ENCODE measurements around the gene PCDH9.

The PCDH9 gene

GRCh38 chr13:67128136-67128535 lies 102.0 kb downstream of the PCDH9 start:
- Histone ChIP-seq H3K36me3 (ENCODE audit: control insufficient read depth, insufficient read depth, low read length) (no peaks in the 10 kb centered on the region), H3K9me3 (ENCODE audit: control insufficient read depth, insufficient read depth, low read length) (no peaks in the 10 kb centered on the region), H3K27ac (ENCODE audit: low read depth, low read length) (no peak overlapping the region), H3K9ac (ENCODE audit: low read depth, low read length) (no peak overlapping the region), H3K4me3 (ENCODE audit: low read depth, low read length) (no peak overlapping the region), H3K27me3 (ENCODE audit: control insufficient read depth, insufficient read depth, low read length) (no peaks in the 10 kb centered on the region), H3K4me1 (ENCODE audit: control insufficient read depth, insufficient read depth, low read length) (no peaks in the 10 kb centered on the region; the same call in 1 of the 2 replicates)

- H3K4me1 ChIP-seq (ENCODE audit: control insufficient read depth, insufficient read depth, low read length) = no peaks in the 10 kb centered on the region; the same call in 1 of the 2 replicates
- H3K9me3 ChIP-seq (ENCODE audit: control insufficient read depth, insufficient read depth, low read length) = no peaks in the 10 kb centered on the region
- H3K36me3 ChIP-seq (ENCODE audit: control insufficient read depth, insufficient read depth, low read length) = no peaks in the 10 kb centered on the region
- H3K27me3 ChIP-seq (ENCODE audit: control insufficient read depth, insufficient read depth, low read length) = no peaks in the 10 kb centered on the region
- H3K9ac ChIP-seq (ENCODE audit: low read depth, low read length) = no peak overlapping the region
- no peak overlapping the region for H3K27ac ChIP-seq (ENCODE audit: low read depth, low read length)
- H3K4me3 ChIP-seq (ENCODE audit: low read depth, low read length) = no peak overlapping the region
These were observed 104.5 kb downstream of the PCDH9 start for GRCh38 chr13:67125681-67126080.

- Histone ChIP-seq H3K4me1 (ENCODE audit: control insufficient read depth, insufficient read depth, low read length) (no peaks in the 10 kb centered on the region; the same call in 1 of the 2 replicates), H3K9ac (ENCODE audit: low read depth, low read length) (no peak overlapping the region), H3K9me3 (ENCODE audit: control insufficient read depth, insufficient read depth, low read length) (no peaks in the 10 kb centered on the region), H3K27me3 (ENCODE audit: control insufficient read depth, insufficient read depth, low read length) (no peaks in the 10 kb centered on the region), H3K27ac (ENCODE audit: low read depth, low read length) (no peak overlapping the region), H3K4me3 (ENCODE audit: low read depth, low read length) (no peak overlapping the region), H3K36me3 (ENCODE audit: control insufficient read depth, insufficient read depth, low read length) (no peaks in the 10 kb centered on the region)
These were observed 107.0 kb downstream of the PCDH9 start for GRCh38 chr13:67123165-67123564.

- Histone ChIP-seq H3K27me3 (ENCODE audit: control insufficient read depth, insufficient read depth, low read length) (no peaks in the 10 kb centered on the region), H3K4me3 (ENCODE audit: low read depth, low read length) (no peak overlapping the region), H3K4me1 (ENCODE audit: control insufficient read depth, insufficient read depth, low read length) (no peaks in the 10 kb centered on the region), H3K36me3 (ENCODE audit: control insufficient read depth, insufficient read depth, low read length) (no peaks in the 10 kb centered on the region), H3K27ac (ENCODE audit: low read depth, low read length) (no peak overlapping the region), H3K9me3 (ENCODE audit: control insufficient read depth, insufficient read depth, low read length) (no peaks in the 10 kb centered on the region), H3K9ac (ENCODE audit: low read depth, low read length) (no peak overlapping the region)
These were observed 107.9 kb downstream of the PCDH9 start for GRCh38 chr13:67122251-67122650.

- H3K4me3 ChIP-seq (ENCODE audit: low read depth, low read length) = no peak overlapping the region
- no peak overlapping the region for H3K9ac ChIP-seq (ENCODE audit: low read depth, low read length)
- H3K4me1 ChIP-seq (ENCODE audit: control insufficient read depth, insufficient read depth, low read length) = no peaks in the 10 kb centered on the region
- no peaks in the 10 kb centered on the region for H3K27me3 ChIP-seq (ENCODE audit: control insufficient read depth, insufficient read depth, low read length)
- no peaks in the 10 kb centered on the region for H3K9me3 ChIP-seq (ENCODE audit: control insufficient read depth, insufficient read depth, low read length)
- no peaks in the 10 kb centered on the region for H3K36me3 ChIP-seq (ENCODE audit: control insufficient read depth, insufficient read depth, low read length)
- H3K27ac ChIP-seq (ENCODE audit: low read depth, low read length) = no peak overlapping the region
These were observed 109.1 kb downstream of the PCDH9 start for GRCh38 chr13:67120872-67121531.

- Histone ChIP-seq H3K27me3 (ENCODE audit: control insufficient read depth, insufficient read depth, low read length) (no peaks in the 10 kb centered on the region), H3K9ac (ENCODE audit: low read depth, low read length) (no peak overlapping the region), H3K27ac (ENCODE audit: low read depth, low read length) (no peak overlapping the region), H3K9me3 (ENCODE audit: control insufficient read depth, insufficient read depth, low read length) (no peaks in the 10 kb centered on the region), H3K4me3 (ENCODE audit: low read depth, low read length) (no peak overlapping the region), H3K36me3 (ENCODE audit: control insufficient read depth, insufficient read depth, low read length) (no peaks in the 10 kb centered on the region), H3K4me1 (ENCODE audit: control insufficient read depth, insufficient read depth, low read length) (no peaks in the 10 kb centered on the region)
These were observed 110.6 kb downstream of the PCDH9 start for GRCh38 chr13:67119481-67119894.

GRCh38 chr13:67118277-67118676 lies 111.9 kb downstream of the PCDH9 start:
- H3K4me3 ChIP-seq (ENCODE audit: low read depth, low read length) = no peak overlapping the region
- no peaks in the 10 kb centered on the region for H3K27me3 ChIP-seq (ENCODE audit: control insufficient read depth, insufficient read depth, low read length)
- H3K36me3 ChIP-seq (ENCODE audit: control insufficient read depth, insufficient read depth, low read length) = no peaks in the 10 kb centered on the region
- no peak overlapping the region for H3K27ac ChIP-seq (ENCODE audit: low read depth, low read length)
- H3K9ac ChIP-seq (ENCODE audit: low read depth, low read length) = no peak overlapping the region
- H3K4me1 ChIP-seq (ENCODE audit: control insufficient read depth, insufficient read depth, low read length) = no peaks in the 10 kb centered on the region
- H3K9me3 ChIP-seq (ENCODE audit: control insufficient read depth, insufficient read depth, low read length) = no peaks in the 10 kb centered on the region

GRCh38 chr13:67117010-67117550 lies 113.1 kb downstream of the PCDH9 start:
- Histone ChIP-seq H3K36me3 (ENCODE audit: control insufficient read depth, insufficient read depth, low read length) (no peaks in the 10 kb centered on the region), H3K27ac (ENCODE audit: low read depth, low read length) (no peak overlapping the region), H3K4me3 (ENCODE audit: low read depth, low read length) (no peak overlapping the region), H3K27me3 (ENCODE audit: control insufficient read depth, insufficient read depth, low read length) (no peaks in the 10 kb centered on the region), H3K9me3 (ENCODE audit: control insufficient read depth, insufficient read depth, low read length) (no peaks in the 10 kb centered on the region), H3K9ac (ENCODE audit: low read depth, low read length) (no peak overlapping the region), H3K4me1 (ENCODE audit: control insufficient read depth, insufficient read depth, low read length) (no peaks in the 10 kb centered on the region)

GRCh38 chr13:67107979-67108378 lies 122.2 kb downstream of the PCDH9 start:
- no peaks in the 10 kb centered on the region for H3K36me3 ChIP-seq (ENCODE audit: control insufficient read depth, insufficient read depth, low read length)
- H3K4me1 ChIP-seq (ENCODE audit: control insufficient read depth, insufficient read depth, low read length) = no peaks in the 10 kb centered on the region
- H3K9ac ChIP-seq (ENCODE audit: low read depth, low read length) = no peak overlapping the region
- H3K9me3 ChIP-seq (ENCODE audit: control insufficient read depth, insufficient read depth, low read length) = peaks cover 8% of the 10 kb centered on the region; the same call in 1 of the 2 replicates
- no peaks in the 10 kb centered on the region for H3K27me3 ChIP-seq (ENCODE audit: control insufficient read depth, insufficient read depth, low read length)
- H3K27ac ChIP-seq (ENCODE audit: low read depth, low read length) = no peak overlapping the region
- H3K4me3 ChIP-seq (ENCODE audit: low read depth, low read length) = no peak overlapping the region

- Histone ChIP-seq H3K9me3 (ENCODE audit: control insufficient read depth, insufficient read depth, low read length) (peaks cover 8% of the 10 kb centered on the region; the same call in 1 of the 2 replicates), H3K36me3 (ENCODE audit: control insufficient read depth, insufficient read depth, low read length) (no peaks in the 10 kb centered on the region), H3K27ac (ENCODE audit: low read depth, low read length) (no peak overlapping the region), H3K4me1 (ENCODE audit: control insufficient read depth, insufficient read depth, low read length) (no peaks in the 10 kb centered on the region), H3K27me3 (ENCODE audit: control insufficient read depth, insufficient read depth, low read length) (no peaks in the 10 kb centered on the region), H3K9ac (ENCODE audit: low read depth, low read length) (no peak overlapping the region), H3K4me3 (ENCODE audit: low read depth, low read length) (no peak overlapping the region)
These were observed 123.6 kb downstream of the PCDH9 start for GRCh38 chr13:67106502-67107057.

- H3K27ac ChIP-seq (ENCODE audit: low read depth, low read length) = no peak overlapping the region
- H3K27me3 ChIP-seq (ENCODE audit: control insufficient read depth, insufficient read depth, low read length) = no peaks in the 10 kb centered on the region
- H3K4me1 ChIP-seq (ENCODE audit: control insufficient read depth, insufficient read depth, low read length) = peaks cover 10% of the 10 kb centered on the region; the same call in 1 of the 2 replicates
- H3K9ac ChIP-seq (ENCODE audit: low read depth, low read length) = no peak overlapping the region
- H3K4me3 ChIP-seq (ENCODE audit: low read depth, low read length) = no peak overlapping the region
- peaks cover 4% of the 10 kb centered on the region; the same call in 1 of the 2 replicates for H3K9me3 ChIP-seq (ENCODE audit: control insufficient read depth, insufficient read depth, low read length)
- H3K36me3 ChIP-seq (ENCODE audit: control insufficient read depth, insufficient read depth, low read length) = no peaks in the 10 kb centered on the region
These were observed 128.2 kb downstream of the PCDH9 start for GRCh38 chr13:67101730-67102467.
